Neuronal stem cell (in vitro differentiated cells): Measurements from ENCODE around the gene DUS1L.

Source experiments
- DNase-seq: peaks from one replicate; pipeline ENCODE4 v3.0.0-alpha.2; 2013; ENCODE audit warnings: low spot score
- H2AFZ ChIP-seq: one replicate; pipeline ENCODE4 v1.6.1; 2013; ENCODE audit warnings: mild to moderate bottlenecking, low read length, inconsistent platforms
- H2AK5ac ChIP-seq: 2 replicates; pipeline ENCODE4 v1.6.1; 2013; ENCODE audit warnings: low read depth, mild to moderate bottlenecking, inconsistent platforms, low read length, moderate library complexity, mixed read lengths
- H2BK120ac ChIP-seq: 2 replicates; pipeline ENCODE4 v1.6.1; 2013; ENCODE audit warnings: low read depth, mild to moderate bottlenecking, inconsistent platforms, low read length, moderate library complexity, mixed read lengths
- H2BK12ac ChIP-seq: one replicate; pipeline ENCODE4 v1.6.1; 2013; ENCODE audit warnings: low read length, inconsistent platforms
- H2BK15ac ChIP-seq: 2 replicates; pipeline ENCODE4 v1.6.1; 2013; ENCODE audit warnings: mild to moderate bottlenecking, low read length, inconsistent platforms, mixed read lengths
- H2BK5ac ChIP-seq: one replicate; pipeline ENCODE4 v1.6.1; 2013; ENCODE audit warnings: inconsistent platforms, mild to moderate bottlenecking, low read length, moderate library complexity
- H3K14ac ChIP-seq: one replicate; pipeline ENCODE4 v1.6.1; 2013; ENCODE audit warnings: low read length, inconsistent platforms
- H3K18ac ChIP-seq: 2 replicates; pipeline ENCODE4 v1.6.1; 2013; ENCODE audit warnings: low read length, inconsistent platforms
- H3K23ac ChIP-seq: 2 replicates; pipeline ENCODE4 v1.6.1; 2013; ENCODE audit warnings: low read depth, mild to moderate bottlenecking, mixed read lengths, low read length, inconsistent platforms; ENCODE audit not compliant: poor library complexity
- H3K27ac ChIP-seq: replicated peaks from 3 replicates; pipeline ENCODE4 v1.5.1; 2013; ENCODE audit warnings: low read length, inconsistent platforms
- H3K27me3 ChIP-seq, 3 experiments: 2 replicates each; pipeline ENCODE4 v1.6.1; 2013; ENCODE audit warnings: low read length in 3 of 3, mild to moderate bottlenecking in 2 of 3, inconsistent platforms in 1 of 3, low read depth in 1 of 3, mixed read lengths in 1 of 3, moderate library complexity in 1 of 3; ENCODE audit not compliant: control insufficient read depth in 3 of 3, insufficient read depth in 3 of 3
- H3K36me3 ChIP-seq, 2 donors: replicated peaks in 1 of 2; 2 replicates each; pipeline ENCODE4 v1.6.1; 2013; ENCODE audit warnings: low read length in 2 of 2; ENCODE audit not compliant: control insufficient read depth in 2 of 2, insufficient read depth in 2 of 2
- H3K4ac ChIP-seq: 2 replicates; pipeline ENCODE4 v1.6.1; 2013; ENCODE audit warnings: inconsistent platforms, mild to moderate bottlenecking, low read length, moderate library complexity
- H3K4me1 ChIP-seq, 2 donors: 1 replicate in 1 of 2; 2 replicates in 1 of 2; pipeline ENCODE4 v1.6.1; 2013; ENCODE audit warnings: low read length in 2 of 2, low read depth in 1 of 2; ENCODE audit not compliant: control insufficient read depth in 2 of 2, insufficient read depth in 1 of 2
- H3K4me2 ChIP-seq: one replicate; pipeline ENCODE4 v1.6.1; 2013; ENCODE audit warnings: mild to moderate bottlenecking, low read length, inconsistent platforms; ENCODE audit not compliant: insufficient read depth, poor library complexity, severe bottlenecking
- H3K4me3 ChIP-seq, 2 donors: 2 replicates each; pipeline ENCODE4 v1.5.1; 2013; ENCODE audit warnings: low read length in 2 of 2, mild to moderate bottlenecking in 2 of 2, inconsistent platforms in 1 of 2, moderate library complexity in 1 of 2
- H3K79me1 ChIP-seq: one replicate; pipeline ENCODE4 v1.6.1; 2013; ENCODE audit warnings: low read depth, mild to moderate bottlenecking, inconsistent platforms, low read length, moderate library complexity
- H3K9ac ChIP-seq: one replicate; pipeline ENCODE4 v1.6.1; 2013; ENCODE audit warnings: mild to moderate bottlenecking, low read depth, low read length, inconsistent platforms; ENCODE audit not compliant: poor library complexity
- H3K9me3 ChIP-seq, 2 donors: replicated peaks in 1 of 2; 2 replicates each; pipeline versions ENCODE3 to v1.6.1; 2013; ENCODE audit warnings: low read length in 2 of 2, mild to moderate bottlenecking in 2 of 2, inconsistent platforms in 1 of 2, low read depth in 1 of 2, mixed read lengths in 1 of 2, moderate library complexity in 1 of 2; ENCODE audit not compliant: control insufficient read depth in 2 of 2, insufficient read depth in 1 of 2
- H4K8ac ChIP-seq: one replicate; pipeline ENCODE4 v1.6.1; 2013; ENCODE audit warnings: low read depth, mild to moderate bottlenecking, inconsistent platforms, low read length, moderate library complexity
- H4K91ac ChIP-seq: one replicate; pipeline ENCODE4 v1.6.1; 2013; ENCODE audit warnings: low read length, low read depth, mild to moderate bottlenecking, inconsistent platforms; ENCODE audit not compliant: poor library complexity
- WGBS, 2 donors: extraction: QIAGEN DNeasy Blood & Tissue Kit; methylation state at CpG; one replicate each; pipeline ENCODE4 v1.1.7; 2013; ENCODE audit warnings: missing lambda C conversion rate in 2 of 2, mixed read lengths in 1 of 2; ENCODE audit not compliant: insufficient read length in 2 of 2, insufficient replicate concordance in 1 of 2; ENCODE audit errors: extremely low coverage in 2 of 2; 5-methylcytosine and 5-hydroxymethylcytosine counted together

Gene DUS1L

DNA sequence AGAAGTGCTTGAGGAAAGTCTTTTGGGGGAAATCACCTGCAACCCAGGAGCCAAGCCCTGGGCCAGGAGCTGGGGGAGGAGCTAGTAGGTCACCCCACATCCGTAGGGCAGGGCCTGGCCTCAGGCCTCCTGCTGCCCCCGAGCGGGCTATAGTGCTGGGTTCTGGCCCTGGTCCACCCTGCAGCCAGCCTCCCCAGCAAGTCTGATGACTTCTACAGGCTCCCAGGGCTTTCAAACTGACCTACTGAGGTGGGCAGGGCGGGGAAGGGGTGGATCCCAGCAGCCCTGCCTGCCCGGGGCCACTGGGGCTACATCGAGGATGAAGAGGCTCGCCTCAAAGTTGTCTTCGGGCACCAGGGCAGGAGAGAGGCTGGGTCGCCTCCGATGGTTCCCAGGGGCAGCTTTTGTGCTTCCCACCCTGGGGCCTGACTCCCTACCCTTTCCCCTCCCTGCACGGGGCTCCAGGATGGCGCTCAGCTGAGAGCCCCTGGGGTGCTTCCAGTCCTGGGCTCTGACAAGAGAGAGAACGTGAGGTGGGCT, 47.9 kb downstream of the DUS1L start:
- Histone ChIP-seq H2BK120ac (no peak overlapping the region), H3K4me3 (no peak overlapping the region)

DNA sequence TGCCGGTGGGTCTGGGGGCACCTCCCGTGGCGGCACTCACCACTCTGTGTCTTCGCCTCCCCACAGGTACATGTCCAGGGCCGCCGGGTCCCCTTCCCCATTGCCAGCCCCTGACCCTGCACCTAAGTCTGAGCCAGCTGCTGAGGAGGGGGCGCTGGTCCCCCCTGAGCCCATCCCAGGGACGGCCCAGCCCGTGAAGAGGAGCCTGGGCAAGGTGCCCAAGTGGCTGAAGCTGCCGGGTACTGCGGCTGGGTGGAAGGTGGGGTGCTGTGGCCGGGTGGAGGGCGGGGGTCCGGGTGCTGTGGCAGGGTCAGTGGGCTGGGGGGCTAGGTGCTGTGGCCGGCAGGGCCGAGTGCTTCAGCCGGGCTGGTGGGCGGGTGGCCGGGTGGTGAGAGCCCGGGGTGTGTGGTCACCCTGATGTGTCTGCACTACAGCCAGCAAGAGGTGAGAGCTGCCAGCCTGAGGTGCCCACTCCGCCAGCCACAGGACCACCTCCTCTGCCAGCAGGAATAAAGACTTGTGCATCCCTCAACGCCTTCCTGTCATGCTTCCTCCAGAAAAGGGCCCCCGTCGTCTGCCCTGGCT, 48.6 kb downstream of the DUS1L start:
- H3K9ac ChIP-seq: peak overlapping the region; percentile 44
- no peak overlapping the region for H3K4me2 ChIP-seq
- H3K23ac ChIP-seq: peak overlapping the region; percentile 31
- H2BK15ac ChIP-seq: no peak overlapping the region
- peaks cover 2 to 19% of the 10 kb centered on the region in 2 donors for H3K4me1 ChIP-seq
- peaks cover 6 to 29% of the 10 kb centered on the region in 2 donors for H3K36me3 ChIP-seq
- H2BK12ac ChIP-seq: no peak overlapping the region
- H4K8ac ChIP-seq: no peak overlapping the region
- no peak overlapping the region for H3K18ac ChIP-seq
- no peak overlapping the region for H2AK5ac ChIP-seq
- H3K27me3 ChIP-seq: no peaks in the 10 kb centered on the region
- H2BK120ac ChIP-seq: no peak overlapping the region
- no peaks in the 10 kb centered on the region for H3K9me3 ChIP-seq
- no peak overlapping the region for H3K4me3 ChIP-seq
- H4K91ac ChIP-seq: no peak overlapping the region
- no peak for DNase-seq
- no peak overlapping the region for H2BK5ac ChIP-seq
- no peak overlapping the region for H3K4ac ChIP-seq
- H2AFZ ChIP-seq: no peak overlapping the region
- no CpG with 5 or more reads among the region's 24 CpGs for WGBS, 2 donors
- no peak overlapping the region for H3K27ac ChIP-seq
- H3K79me1 ChIP-seq: peaks cover 19% of the 10 kb centered on the region
- peak overlapping the region; percentile 21 for H3K14ac ChIP-seq

More for the DNA sequence above, 47.9 kb downstream of the DUS1L start:
- no peak overlapping the region for H2BK15ac ChIP-seq
- DNase-seq: no peak
- no peaks in the 10 kb centered on the region for H3K27me3 ChIP-seq
- no CpG with 5 or more reads among the region's 13 CpGs for WGBS, 2 donors
- H4K8ac ChIP-seq: no peak overlapping the region
- H3K79me1 ChIP-seq: peaks cover 25% of the 10 kb centered on the region
- H4K91ac ChIP-seq: no peak overlapping the region
- H3K4me1 ChIP-seq: peaks cover 4 to 16% of the 10 kb centered on the region in 2 donors
- peaks cover 6 to 27% of the 10 kb centered on the region in 2 donors for H3K36me3 ChIP-seq
- H3K18ac ChIP-seq: no peak overlapping the region
- no peak overlapping the region for H3K4me2 ChIP-seq
- no peak overlapping the region for H2BK12ac ChIP-seq
- no peak overlapping the region for H3K23ac ChIP-seq
- no peak overlapping the region for H2BK5ac ChIP-seq
- H3K4ac ChIP-seq: no peak overlapping the region
- H3K9ac ChIP-seq: no peak overlapping the region
- no peak overlapping the region for H3K27ac ChIP-seq
- H2AK5ac ChIP-seq: no peak overlapping the region
- H2AFZ ChIP-seq: no peak overlapping the region
- H3K9me3 ChIP-seq: no peaks in the 10 kb centered on the region
- H3K14ac ChIP-seq: no peak overlapping the region

DNA sequence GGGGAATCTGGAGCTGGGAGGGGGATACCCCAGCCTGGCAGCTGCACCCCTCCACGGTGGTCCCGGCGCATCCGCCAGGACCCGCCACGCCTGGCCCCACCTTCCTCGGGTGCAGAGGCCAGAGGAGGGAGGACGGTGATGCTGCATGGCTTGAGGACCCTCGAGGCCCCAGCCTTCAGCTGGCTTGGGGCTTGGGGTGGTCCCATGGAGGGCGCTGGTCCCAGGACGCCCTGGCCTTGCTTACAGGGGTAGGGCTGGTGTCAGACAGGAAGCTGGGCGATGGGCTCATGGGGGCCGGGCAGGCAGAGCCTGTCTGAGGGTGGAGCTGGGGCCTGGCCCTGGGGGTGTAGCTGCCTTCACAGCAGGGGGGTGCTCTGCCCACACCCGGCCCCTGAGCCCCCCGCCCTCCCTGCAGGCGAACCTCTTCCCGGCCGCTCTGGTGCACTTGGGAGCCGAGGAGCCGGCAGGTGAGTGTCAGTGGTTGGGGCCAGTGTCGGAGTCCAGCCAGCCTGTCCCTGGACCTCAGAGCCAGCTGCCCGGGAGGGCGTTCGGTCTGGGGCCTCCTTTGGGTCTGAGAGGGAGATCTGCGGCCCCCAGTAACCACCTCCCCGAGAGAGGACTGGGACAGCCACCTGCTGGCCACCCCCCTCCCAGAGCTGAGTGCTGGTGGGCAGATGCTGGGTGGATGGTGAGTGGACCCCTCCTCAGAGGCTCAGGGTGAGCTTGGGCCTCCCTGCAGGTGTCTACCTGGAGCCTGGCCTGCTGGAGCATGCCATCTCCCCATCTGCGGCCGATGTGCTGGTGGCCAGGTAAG, 49.3 kb downstream of the DUS1L start:
- no CpG with 5 or more reads among the region's 28 CpGs for WGBS, 2 donors
- H3K27me3 ChIP-seq: no peaks in the 10 kb centered on the region
- no peak overlapping the region for H3K9ac ChIP-seq
- H3K4me3 ChIP-seq: no peak overlapping the region
- H3K4me1 ChIP-seq: peaks cover 0 to 18% of the 10 kb centered on the region in 2 donors
- H4K91ac ChIP-seq: no peak overlapping the region
- H2AFZ ChIP-seq: no peak overlapping the region
- peak overlapping the region; percentile 58 for H2BK12ac ChIP-seq
- peak overlapping the region; percentile 31 for H3K23ac ChIP-seq
- H2AK5ac ChIP-seq: no peak overlapping the region
- H4K8ac ChIP-seq: no peak overlapping the region
- H3K4me2 ChIP-seq: no peak overlapping the region
- no peak overlapping the region for H3K27ac ChIP-seq
- H2BK120ac ChIP-seq: no peak overlapping the region
- H2BK15ac ChIP-seq: no peak overlapping the region
- no peak overlapping the region for H3K4ac ChIP-seq
- H2BK5ac ChIP-seq: no peak overlapping the region
- peaks cover 12% of the 10 kb centered on the region for H3K79me1 ChIP-seq
- H3K36me3 ChIP-seq: peaks cover 6 to 31% of the 10 kb centered on the region in 2 donors
- H3K14ac ChIP-seq: peak overlapping the region; percentile 21
- H3K18ac ChIP-seq: no peak overlapping the region
- H3K9me3 ChIP-seq: no peaks in the 10 kb centered on the region
- no peak for DNase-seq

DNA sequence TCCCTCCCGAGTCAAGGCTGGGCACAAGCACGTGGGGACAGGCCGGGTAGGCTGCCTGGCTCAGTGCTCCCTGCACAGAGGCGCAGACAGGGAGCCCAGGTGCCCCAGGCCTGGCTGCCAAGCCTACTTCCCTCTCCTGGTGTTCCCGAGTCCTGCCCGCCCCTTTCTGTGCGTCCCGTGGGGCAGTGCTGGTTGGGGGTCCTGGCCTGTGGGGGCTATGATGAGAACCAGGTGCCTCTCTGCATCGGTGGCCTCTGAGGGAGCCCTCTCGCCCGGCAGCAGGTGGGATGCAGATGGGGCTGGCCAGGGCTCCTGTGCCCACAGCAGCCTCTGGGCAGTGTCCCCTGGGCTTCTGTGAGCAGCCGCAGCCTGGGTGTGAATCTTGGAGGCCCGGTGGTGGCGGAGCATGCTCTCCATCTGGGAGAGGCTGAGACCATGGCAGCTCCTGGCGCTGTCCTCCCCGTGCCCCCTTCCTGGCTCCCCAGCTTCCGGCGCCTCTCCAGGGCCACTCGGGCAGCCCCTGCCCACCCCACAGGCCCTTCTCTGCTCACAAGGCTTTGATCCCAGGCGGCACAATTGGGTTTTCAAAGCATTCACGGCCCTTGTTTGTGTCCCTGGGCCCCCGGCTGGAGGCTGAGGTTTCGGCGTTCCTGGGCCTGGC, 50.2 kb downstream of the DUS1L start:
- Histone ChIP-seq H3K79me1 (peaks cover 6% of the 10 kb centered on the region), H2BK5ac (peak overlapping the region; percentile 39), H4K91ac (no peak overlapping the region), H2AFZ (no peak overlapping the region), H3K4me2 (no peak overlapping the region), H3K4me3 (no peak overlapping the region), H3K14ac (peak overlapping the region; percentile 56), H4K8ac (no peak overlapping the region), H3K18ac (no peak overlapping the region), H3K9me3 (no peaks in the 10 kb centered on the region), H2BK120ac (no peak overlapping the region), H3K27ac (no peak overlapping the region), H2AK5ac (no peak overlapping the region), H3K9ac (peak overlapping the region; percentile 50), H3K27me3 (no peaks in the 10 kb centered on the region), H3K23ac (peak overlapping the region; percentile 44), H3K4me1 (peaks cover 0 to 18% of the 10 kb centered on the region in 2 donors), H3K36me3 (peaks cover 6 to 31% of the 10 kb centered on the region in 2 donors), H3K4ac (peak overlapping the region; percentile 53), H2BK12ac (no peak overlapping the region), H2BK15ac (no peak overlapping the region)
- WGBS, 2 donors: no CpG with 5 or more reads among the region's 24 CpGs
- DNase-seq: no peak
